ENCODE data around the gene FAM120A.

DNA sequence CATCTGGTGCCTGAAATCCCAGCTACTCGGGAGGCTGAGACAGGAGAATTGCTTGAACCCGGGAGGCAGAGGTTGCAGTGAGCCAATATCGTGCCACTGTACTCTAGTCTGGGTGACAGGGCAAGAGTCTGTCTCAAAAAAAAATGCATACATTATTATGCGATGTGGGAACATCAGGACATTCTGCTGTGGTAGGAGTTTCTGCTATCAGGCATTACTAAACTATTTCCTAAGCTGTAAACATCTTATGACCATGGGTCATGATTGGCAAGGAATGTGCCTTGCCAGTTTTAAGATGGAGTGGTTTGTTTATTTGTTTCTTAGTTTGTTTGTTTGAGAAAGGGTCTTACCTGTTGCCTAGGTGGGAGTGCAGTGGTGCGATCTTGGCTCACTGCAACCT, 45.1 kb upstream of the FAM120A start:
- TF ChIP-seq SMC3 (conservative IDR thresholded peaks at IDR 0.05; ENCODE audit: poor library complexity) (no peak), EP300 (conservative IDR thresholded peaks at IDR 0.05; ENCODE audit: poor library complexity, severe bottlenecking) (no peak), EZH2 (IDR thresholded peaks at IDR 0.05; ENCODE audit: borderline replicate concordance, insufficient read depth, low read length, poor library complexity, severe bottlenecking) (no peak), TAF1 (IDR thresholded peaks at IDR 0.05; ENCODE audit: low read depth) (no peak), RAD21 (conservative IDR thresholded peaks at IDR 0.05) (no peak), POLR2AphosphoS5 (IDR thresholded peaks at IDR 0.05) (no peak)
- TF ChIP-seq, protein P1, sequence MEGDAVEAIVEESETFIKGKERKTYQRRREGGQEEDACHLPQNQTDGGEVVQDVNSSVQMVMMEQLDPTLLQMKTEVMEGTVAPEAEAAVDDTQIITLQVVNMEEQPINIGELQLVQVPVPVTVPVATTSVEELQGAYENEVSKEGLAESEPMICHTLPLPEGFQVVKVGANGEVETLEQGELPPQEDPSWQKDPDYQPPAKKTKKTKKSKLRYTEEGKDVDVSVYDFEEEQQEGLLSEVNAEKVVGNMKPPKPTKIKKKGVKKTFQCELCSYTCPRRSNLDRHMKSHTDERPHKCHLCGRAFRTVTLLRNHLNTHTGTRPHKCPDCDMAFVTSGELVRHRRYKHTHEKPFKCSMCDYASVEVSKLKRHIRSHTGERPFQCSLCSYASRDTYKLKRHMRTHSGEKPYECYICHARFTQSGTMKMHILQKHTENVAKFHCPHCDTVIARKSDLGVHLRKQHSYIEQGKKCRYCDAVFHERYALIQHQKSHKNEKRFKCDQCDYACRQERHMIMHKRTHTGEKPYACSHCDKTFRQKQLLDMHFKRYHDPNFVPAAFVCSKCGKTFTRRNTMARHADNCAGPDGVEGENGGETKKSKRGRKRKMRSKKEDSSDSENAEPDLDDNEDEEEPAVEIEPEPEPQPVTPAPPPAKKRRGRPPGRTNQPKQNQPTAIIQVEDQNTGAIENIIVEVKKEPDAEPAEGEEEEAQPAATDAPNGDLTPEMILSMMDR (IDR thresholded peaks at IDR 0.05; ENCODE audit: poor library complexity, severe bottlenecking) = no peak

All from neural cell (in vitro differentiated cells).